Glomerular visceral epithelial cell (primary cell): Measurements from ENCODE around the gene AKIRIN1.
"Not testable (repeated sequence)": the region's sequence is repeated elsewhere in the genome, so short reads cannot be mapped to it uniquely, and the experiment has no call there.

Experiments used
- DNase-seq: peaks from one replicate; pipeline ENCODE4 v3.0.0-alpha.2; 2016; ENCODE audit errors: extremely low spot score

AKIRIN1 gene

DNA sequence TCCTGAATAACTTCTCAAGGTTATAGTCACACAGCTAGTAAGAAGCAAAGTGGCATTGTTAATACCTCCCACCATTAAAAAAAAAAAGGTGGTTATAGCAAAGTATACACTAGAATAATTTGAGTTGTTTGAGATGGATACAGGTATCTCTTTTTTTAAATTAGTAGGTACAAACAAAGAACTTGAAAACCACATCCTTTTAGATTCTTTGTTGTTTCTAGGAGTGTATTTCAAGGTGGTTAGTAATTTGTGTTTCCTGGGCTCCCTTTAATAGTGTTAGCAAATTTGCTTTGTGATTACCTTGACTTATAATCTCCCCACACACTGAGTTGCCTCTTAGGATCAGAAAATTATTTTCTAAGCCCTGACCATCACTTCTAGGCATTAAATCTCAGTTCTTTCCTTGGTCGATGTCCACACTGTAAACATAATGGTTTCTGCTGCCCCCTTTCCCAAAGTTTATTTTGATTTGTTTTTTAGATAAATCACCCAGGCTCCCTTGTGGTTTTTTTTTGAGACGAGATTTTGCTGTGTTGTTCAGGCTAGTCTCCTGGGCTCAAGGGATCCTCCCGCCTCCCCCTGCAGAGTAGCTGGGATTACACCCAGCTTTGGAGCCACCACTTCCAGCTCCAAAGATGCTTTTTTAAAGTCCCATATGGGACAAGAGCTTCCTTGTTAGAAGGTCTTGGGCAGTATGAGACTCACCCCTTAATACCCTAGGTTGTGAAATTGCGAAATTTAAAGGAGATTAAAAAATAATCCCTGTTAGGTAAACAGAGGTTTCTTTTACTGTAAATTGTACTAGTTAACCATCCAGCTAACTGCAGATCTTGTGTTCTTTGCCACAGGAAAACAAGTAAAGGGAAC, 6.2 kb downstream of the AKIRIN1 start:
- no peak for DNase-seq

DNA sequence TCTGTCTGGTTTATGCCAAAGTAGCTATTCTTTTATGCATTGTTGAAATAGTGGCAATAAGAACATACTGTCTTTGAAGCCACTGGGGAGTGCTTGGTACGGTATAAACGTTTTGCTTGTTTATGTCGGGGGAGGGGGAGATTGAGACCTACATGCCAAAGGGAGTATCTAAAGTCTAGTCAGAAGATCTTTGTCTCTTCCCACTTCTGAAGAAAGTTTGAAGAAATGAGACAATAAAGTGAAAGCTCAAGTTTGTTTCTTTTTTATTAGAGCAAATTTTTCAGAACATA, 6.8 kb downstream of the AKIRIN1 start:
- no peak for DNase-seq

DNA sequence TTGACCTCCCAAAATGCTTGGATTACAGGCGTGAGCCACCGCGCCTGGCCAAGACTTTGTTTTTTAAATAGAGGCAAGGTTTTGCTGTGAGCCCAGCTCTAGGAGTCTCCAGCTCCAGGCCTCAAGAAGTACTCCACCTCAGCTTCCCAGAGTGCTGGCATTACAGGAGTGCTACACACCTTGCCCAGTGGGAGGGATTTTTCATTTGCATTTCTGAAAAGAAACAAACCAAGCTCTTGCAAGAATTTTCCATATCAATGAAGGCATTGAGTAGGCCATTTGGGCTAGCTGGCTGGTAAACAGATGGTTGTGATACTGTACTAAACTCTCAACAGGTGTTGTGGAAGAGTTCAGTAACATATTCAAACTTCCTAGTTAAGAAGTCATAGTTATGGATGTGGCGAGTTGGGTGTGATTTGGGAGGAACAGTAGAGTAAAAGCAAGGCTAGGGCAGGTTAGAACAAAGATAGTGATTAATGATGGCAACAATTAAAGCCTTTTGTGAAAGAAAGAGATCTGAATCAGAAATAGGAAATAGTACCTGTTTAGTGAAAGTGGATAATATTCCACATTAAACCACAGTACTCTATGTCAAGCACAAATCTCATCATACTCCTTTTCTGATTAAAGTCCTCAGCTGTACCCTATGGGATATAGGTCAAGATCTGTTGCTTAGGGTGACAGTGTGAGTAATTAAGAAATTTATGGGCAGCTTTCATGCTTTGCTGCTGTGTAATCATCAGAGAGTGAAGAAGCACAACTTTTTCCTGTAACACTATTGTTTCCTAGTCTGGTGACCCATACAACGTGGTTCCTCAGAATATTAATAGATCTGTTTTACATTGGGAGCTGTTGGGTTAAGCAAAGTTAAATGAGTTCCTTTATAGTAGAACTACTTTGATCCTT, 10.7 kb downstream of the AKIRIN1 start:
- no peak for DNase-seq

DNA sequence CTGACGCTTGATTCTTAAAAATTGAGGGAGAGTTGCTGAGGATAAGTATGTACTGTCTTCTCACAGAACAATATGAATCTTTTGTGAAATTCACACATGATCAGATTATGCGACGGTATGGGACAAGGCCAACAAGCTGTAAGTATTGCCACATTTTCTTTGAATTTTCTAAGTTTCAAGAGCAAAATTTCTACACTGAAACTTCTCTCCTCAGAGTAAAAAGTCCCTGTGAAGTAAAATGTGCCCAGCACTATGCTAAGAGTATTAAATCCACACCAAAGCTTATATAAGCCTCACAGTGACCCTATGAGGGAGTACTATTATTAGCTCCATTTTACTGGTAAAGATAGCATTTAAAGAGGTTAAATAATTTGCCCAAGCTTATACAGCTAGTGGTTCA, 12.2 kb downstream of the AKIRIN1 start:
- DNase-seq = no peak

DNA sequence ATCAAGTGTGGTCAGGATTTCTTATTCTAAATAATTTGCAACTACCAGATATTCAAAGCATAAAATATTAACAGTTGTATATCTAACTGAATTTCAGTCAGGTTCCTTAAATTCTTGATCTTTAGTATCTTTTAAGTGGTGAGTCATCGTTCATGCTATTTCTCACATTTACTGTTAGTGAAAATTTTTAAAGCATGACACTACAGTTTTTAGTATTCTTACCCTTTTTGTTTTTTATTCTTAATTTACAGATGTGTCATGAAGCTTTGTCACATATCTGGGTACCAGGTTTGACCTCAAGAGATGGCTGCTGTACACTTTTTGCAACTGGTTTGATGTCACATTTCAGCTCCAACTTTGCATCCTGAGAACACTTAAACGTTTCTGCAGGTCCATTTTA, 12.7 kb downstream of the AKIRIN1 start:
- no peak for DNase-seq

DNA sequence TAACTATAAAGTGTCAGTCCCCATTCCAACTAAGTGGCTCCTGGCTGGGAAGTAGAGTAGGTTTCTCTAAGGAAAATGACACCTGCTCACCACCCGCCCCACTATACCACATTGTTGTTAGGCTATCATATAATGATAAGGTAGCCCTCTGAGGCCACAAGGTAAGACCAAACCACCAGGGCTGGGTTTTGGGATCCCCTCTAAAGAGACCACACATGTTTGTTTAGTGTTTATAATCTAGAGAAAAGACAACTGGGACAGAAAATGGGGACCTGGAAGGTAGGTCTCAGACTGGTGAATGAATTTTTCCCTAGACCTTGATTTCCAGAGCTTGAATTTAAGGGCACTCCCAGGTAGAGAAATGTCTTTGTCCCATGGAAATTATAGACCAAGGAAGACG, 15.2 kb downstream of the AKIRIN1 start:
- DNase-seq = no peak

DNA sequence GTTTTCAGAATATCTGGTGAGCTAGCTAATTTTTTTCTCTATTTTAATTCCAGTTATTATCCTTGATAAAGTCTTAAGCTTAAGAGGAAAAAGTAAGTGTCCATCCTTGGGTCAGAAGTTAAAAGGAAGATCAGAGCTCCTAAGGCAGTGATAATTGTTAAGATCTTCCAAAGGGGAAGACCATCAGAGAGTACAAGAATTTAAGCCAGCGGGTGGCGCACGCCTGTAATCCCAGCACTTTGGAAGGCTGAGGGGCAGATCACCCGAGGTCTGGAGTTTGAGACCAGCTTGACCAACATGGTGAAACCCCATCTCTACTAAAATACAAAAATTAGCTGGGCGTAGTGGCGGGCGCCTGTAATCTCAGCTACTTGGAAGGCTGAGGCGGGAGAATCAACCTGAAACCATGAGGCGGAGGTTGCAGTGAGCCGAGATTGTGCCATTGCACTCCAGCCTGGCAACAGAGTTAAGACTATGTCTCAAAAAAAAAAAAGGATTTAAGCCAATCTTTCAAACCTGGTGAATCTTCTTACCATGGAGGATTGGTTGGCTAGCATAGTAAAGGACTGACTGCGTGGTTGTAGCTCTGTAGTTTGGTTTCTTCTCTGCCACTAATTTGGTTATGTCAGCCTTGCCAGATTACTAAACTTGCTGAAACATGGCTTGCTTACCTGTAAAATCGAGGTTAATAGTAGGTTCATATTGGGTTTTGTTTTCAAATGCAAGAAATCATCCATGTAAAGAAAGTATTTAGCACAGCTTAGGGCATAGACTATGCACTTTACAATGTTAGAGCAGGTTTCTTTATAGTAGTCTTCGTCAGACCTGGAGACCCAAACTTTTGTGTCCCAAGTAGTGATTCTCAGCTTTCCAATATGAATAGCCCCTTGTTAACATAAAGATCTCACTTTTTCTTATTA, 15.9 kb downstream of the AKIRIN1 start:
- no peak for DNase-seq

DNA sequence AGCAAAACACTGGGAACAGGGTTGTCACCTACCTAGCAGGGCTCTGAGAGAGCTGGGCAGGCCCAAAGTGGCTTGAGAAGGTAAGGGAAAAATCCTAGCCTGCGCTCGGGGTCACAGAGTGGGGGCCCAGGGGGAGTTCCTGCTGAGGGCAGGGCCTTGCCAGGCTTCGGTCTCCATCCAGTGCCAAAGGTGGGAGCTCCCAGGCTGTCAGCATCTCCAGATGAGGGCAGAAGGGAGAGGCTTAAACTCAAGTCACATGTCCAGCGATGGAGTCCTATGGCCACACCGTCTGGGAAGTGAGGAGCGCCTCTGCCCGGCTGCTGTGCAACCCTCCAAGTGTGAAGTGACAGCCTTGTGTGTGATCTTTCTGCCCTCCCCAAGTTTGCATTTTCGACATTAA, 23.9 kb downstream of the AKIRIN1 start:
- DNase-seq = not testable (repeated sequence)

DNA sequence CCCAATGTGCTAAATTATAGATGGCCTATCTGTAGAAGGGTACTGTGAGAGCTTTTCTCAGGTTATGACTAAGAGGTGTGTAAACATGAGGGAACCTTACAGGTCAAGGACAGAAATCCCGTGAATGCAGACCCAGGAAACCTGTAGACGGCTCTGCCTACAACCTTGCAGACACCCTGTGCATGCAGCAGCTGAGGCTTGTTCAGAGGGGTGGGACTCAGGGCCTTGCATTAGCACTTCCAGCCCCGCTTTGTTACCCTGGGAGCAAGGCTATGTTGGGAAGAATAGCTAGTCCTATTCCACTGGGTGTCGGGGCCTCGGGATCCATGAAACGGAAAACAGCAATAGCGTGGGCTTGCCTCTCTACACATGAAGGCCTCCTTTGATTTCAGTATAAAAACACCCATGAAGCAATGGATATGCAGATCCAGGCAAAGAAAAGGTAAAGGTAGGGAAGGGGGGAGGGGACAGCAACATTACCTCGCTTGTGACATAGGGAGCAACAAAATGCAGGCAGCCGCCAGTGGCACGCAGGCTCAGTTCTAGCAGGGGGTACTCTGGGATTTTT, 25.6 kb downstream of the AKIRIN1 start:
- no peak for DNase-seq

DNA sequence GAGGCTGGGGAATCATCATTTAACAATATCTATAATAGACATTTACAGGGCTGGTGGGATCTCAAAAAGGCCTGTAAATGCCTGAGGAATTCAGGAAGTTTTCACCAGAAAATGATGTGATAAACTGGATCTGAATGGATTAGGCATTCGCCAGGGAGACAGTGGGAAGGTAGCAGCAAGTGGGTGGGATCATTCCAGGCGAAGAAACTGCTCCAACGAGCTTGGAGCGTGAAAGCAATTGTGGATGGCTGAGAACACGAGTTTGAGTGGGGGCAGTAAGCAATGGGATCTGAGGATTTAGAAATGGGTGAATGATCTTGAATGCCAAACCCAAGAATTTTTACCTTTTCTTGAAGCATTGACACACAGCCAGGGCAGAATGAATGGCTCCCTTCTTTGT, 26.2 kb downstream of the AKIRIN1 start:
- DNase-seq = no peak

DNA sequence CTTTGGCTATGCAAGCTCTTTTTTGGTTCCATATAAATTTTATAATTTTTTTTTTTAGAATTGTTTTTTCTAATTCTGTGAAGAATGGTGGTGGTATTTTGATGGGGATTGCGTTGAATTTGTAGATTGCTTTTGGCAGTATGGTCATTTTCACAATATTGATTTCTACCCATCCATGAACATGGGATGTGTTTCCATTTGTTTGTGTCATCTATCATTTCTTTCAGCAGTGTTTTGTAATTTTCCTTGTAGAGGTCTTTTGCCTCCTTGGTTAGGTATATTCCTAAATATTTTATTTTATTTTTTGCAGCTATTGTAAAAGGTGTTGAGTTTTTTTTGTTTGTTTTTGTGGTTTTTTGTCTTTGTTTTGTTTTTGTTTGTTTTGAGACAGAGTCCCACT, 29.4 kb downstream of the AKIRIN1 start:
- DNase-seq = not testable (repeated sequence)

DNA sequence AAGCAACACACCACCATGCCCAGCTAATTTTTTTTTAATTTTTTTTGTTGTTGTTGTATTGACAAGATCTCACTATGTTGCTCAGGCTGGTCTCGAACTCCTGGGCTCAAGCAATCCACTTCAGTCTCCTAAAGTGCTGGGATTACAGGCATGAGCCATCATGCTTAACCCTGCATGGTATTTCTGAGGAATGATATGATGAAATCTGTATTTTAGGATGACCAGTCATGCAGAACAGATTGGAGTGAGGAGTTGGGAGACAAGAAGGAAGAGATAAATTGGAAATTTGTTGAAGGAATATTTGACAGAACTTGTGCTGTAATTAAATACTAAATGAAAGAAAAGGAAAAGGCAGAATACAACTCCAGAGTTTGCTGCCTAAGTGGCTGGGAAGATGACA, 30.4 kb downstream of the AKIRIN1 start:
- DNase-seq = peak; percentile 26

DNA sequence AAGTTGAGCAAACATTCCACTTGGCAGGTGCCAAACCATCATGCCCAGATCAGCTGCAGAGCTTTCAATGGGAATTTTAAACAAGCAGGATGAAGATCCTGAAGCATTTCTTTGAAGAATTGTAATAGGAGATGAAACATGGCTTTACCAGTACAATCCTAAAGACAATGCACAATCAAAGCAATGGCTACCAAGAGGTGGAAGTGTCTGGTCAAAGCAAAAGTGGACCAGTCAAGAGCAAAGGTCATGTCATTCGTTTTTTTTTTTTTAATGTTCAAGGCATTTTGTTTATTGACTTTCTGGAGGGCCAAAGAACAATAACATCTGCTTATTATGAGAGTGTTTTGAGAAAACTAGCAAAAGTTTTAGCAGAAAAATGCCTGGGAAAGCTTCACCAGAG, 32.1 kb downstream of the AKIRIN1 start:
- no peak for DNase-seq

DNA sequence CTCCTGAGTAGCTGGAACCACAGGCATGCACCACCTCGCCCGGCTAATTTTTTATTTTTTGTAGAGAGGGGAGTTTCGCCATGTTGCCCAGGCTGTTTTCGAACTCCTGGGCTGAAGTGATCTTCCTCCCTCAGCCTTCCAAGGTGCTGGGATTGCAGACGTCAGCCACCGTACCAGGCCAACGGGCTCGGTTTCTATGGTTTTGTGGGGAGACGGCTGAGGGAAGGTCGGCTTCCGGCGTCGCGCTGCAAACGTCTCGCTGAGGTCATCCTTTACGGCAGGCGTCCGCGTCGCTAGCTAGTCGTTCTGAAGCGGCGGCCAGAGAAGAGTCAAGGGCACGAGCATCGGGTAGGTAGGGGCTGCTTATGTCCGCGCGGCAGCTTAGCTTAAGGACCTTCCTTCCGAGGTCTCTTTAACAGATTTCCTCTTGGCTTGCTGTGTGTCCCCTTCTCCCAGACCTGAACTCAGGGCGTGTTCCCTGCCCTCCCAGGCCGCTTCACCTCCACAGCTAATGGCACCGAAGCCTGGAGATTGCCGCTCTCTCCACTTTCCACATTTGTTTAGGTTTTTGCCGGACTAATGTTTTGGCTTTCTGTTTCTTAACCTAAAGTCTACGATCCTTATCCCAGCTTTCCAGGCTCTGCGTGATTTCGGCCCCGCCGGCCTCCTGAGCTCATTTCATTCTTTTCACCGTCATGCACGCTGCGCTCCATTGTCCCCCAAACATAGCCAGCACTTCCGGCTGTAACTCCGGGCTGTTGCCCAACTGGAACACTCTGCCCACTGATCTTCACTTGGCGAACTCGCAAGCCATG, 35.2 kb downstream of the AKIRIN1 start, which contains the start of gene NDUFS5:
Gene NDUFS5, plus strand, starts transcription at position 300 of the 815 bp plus-strand sequence. CDS start 2,375 bp downstream, outside the sequence.
- peak; percentile 92 for DNase-seq

DNA sequence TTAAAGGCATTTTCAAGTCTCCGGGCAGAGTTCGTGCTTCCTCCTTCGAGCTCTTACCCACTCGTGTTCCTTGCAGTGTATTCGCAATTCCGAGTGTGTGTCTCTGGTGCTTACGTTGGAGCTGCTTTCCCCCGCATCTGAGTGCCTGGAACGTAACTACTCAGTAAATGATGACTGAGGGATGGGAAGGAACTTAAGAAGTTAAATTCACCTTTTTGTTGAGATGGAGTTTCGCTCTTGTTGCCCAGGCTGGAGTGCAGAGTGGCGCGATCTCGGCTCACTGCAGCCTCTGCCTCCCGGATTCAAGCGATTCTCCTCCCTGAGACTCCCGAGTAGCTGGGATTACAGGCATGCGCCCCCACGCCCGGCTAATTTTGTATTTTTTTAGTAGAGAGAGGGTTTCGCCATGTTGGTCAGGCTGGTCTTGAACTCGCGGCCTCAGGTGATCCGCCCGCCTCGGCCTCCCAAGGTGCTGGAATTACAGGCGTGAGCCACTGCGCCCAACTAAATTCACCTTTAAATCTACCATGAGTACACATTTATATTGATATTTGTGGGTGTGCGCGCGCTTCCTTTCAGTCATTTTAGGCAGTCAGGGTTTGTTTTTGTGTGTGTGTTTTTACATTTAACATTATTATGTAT, 35.9 kb downstream of the AKIRIN1 start:
- DNase-seq = no peak

DNA sequence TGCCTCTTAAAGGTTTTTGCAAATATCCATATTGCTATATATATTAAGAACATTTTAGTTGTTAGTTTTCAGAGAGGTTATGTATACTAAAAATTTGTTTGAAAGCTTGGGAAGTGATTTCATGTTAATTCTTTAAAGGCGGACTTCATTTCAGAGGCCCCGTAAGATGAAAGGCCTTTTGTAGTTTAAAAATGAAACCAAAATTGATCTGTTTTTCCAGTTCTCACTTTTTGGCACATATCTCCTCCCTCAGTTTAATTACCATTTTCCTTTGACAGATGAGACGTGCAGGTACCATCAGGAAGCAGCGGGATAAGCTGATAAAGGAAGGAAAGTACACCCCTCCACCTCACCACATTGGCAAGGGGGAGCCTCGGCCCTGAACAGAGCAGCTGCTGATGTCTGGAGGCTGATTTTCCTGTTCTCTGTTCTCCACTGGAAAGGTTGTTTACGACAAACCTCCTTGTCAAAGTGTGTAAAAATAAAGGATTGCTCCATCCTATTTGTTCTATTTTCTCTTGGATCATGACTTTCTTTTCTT, 43.1 kb downstream of the AKIRIN1 start:
- DNase-seq = no peak

DNA sequence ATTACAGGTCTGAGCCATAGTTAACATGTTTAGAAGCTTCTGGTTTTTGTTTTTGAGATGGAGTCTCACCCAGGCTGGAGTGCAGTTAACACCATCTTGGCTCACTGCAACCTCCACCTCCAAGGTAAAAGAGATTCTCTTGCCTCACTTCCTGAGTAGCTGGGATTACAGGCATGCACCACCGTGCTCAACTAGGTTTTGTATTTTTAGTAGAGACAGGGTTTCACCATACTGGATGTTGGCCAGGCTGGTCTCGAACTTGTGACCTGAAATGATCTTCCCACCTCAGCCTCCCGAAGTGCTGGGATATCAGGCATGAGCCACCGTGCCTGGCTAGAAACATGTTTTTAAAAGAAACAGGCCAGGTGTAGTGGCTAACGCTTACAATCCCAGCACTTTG, 45.6 kb downstream of the AKIRIN1 start:
- no peak for DNase-seq

DNA sequence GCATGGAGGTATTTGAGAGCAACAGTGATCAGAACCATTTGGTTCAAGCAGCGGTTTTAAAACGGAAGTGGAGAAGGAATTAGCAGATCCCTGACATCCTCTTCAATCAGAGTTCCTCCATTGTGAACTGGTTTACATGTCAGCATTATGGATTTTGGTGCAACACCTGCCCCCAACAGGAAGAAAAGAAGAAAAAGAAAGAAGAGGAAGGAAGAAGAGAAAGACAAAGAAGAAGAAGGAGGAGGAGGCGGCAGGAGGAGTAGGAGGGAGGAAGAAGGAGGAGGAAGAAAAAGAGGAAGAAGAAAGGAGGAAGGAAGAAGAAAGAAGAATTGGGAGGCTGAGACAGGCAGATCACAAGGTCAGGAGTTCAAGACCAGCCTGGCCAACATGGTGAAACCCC, 52.4 kb downstream of the AKIRIN1 start:
- DNase-seq = no peak

DNA sequence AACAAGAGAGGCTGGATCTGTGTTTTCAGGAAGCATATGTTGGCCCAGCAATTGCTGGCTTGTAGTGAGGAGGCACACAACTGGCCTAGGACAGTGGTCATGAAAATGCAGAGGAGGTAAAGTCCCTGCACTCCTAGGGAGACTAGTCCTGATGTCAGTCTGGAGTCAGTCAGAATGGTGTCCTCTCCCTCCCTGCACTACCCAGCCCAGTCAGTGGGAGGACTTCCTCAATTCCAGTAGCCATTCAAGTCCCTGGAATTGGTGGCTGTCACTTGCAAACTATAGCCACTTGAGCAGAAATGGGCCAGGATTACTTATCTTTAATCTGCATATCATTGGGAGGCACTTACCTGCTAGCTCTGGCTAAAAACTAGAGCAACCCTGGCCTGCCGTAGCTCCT, 53.7 kb downstream of the AKIRIN1 start:
- no peak for DNase-seq

DNA sequence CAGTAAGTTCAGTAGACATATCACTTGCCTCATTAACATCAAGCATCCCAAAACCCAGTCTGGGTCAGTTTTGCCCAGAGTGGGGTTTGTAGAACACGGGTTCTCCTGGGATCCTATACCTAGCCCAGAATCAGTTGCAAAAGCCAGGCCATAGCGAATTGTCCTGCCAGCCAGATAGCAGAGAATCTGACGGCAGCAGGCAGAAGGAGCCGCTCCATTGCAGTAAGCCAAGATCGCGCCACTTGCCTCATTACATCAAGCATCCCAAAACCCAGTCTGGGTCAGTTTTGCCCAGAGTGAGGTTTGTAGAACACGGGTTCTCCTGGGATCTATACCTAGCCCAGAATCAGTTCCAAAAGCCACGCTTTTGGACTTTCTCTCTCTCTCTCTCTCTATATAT, 54.2 kb downstream of the AKIRIN1 start:
- DNase-seq = no peak
